Neural cell (in vitro differentiated cells): Measurements from ENCODE around the gene FCN1. TPM values are rescaled to one million over a fixed set of nuclear protein-coding genes. Genes with fewer than 3 reads are reported as not detected.

Source experiments
- H2AFZ ChIP-seq: fragments of 200-600, 300-800 bp; sonication (generic), shearing (Covaris generic); 2 replicates; pipeline ENCODE4 v1.6.0; 2014; ENCODE audit warnings: low read depth, mild to moderate bottlenecking, antibody characterized with exemption, low read length, moderate library complexity
- H3F3A ChIP-seq: fragments of 200-600 bp; shearing (Covaris generic); 2 replicates; pipeline ENCODE4 v1.6.1; 2016; ENCODE audit warnings: mild to moderate bottlenecking, moderate library complexity, mixed read lengths, antibody characterized with exemption, low read length; ENCODE audit not compliant: insufficient read depth, poor library complexity, severe bottlenecking
- H3K27ac ChIP-seq: fragments of 200-600, 300-800 bp; sonication (generic), shearing (Covaris generic); 2 replicates; pipeline ENCODE4 v1.5.1; 2014; ENCODE audit warnings: mild to moderate bottlenecking, low read length, moderate library complexity
- H3K27me3 ChIP-seq: fragments of 300-800, 200-600 bp; sonication (generic), shearing (Covaris generic); 2 replicates; pipeline ENCODE4 v1.6.0; 2014; ENCODE audit warnings: mild to moderate bottlenecking, low read depth, low read length, moderate library complexity; ENCODE audit not compliant: insufficient read depth
- H3K36me3 ChIP-seq: fragments of 300-800, 200-600 bp; sonication (generic), shearing (Covaris generic); 2 replicates; pipeline ENCODE4 v1.5.1; 2014; ENCODE audit warnings: mild to moderate bottlenecking, antibody characterized with exemption, low read length, moderate library complexity; ENCODE audit not compliant: insufficient read depth
- H3K4me2 ChIP-seq: fragments of 300-800, 200-600 bp; sonication (generic), shearing (Covaris generic); 2 replicates; pipeline ENCODE4 v1.6.0; 2014; ENCODE audit warnings: mild to moderate bottlenecking, low read length
- H3K4me3 ChIP-seq: fragments of 300-800, 200-600 bp; sonication (generic), shearing (Covaris generic); 2 replicates; pipeline ENCODE4 v1.5.1; 2014; ENCODE audit warnings: mild to moderate bottlenecking, low read length, moderate library complexity
- H3K79me2 ChIP-seq: fragments of 200-600 bp; shearing (Covaris generic); replicated peaks from 2 replicates; pipeline ENCODE4 v1.6.0; 2014; ENCODE audit warnings: mild to moderate bottlenecking, low read length, moderate library complexity; ENCODE audit not compliant: insufficient read depth
- H3K9ac ChIP-seq: fragments of 300-800, 200-600 bp; sonication (generic), shearing (Covaris generic); 2 replicates; pipeline ENCODE4 v1.6.1; 2016; ENCODE audit warnings: mild to moderate bottlenecking, low read length, mixed read lengths
- H3K9me2 ChIP-seq: fragments of 200-600 bp; shearing (Covaris generic); 2 replicates; pipeline ENCODE4 v1.6.1; 2016; ENCODE audit warnings: mild to moderate bottlenecking, low read length, mixed read lengths; ENCODE audit not compliant: insufficient read depth
- H3K9me3 ChIP-seq: fragments of 200-600, 300-800 bp; sonication (generic), shearing (Covaris generic); 2 replicates; pipeline ENCODE4 v1.6.1; 2016; ENCODE audit warnings: mild to moderate bottlenecking, mixed run types, low read length, moderate library complexity, mixed read lengths
- H4K20me1 ChIP-seq: fragments of 200-600 bp; shearing (Covaris generic); 2 replicates; pipeline ENCODE4 v1.6.1; 2016; ENCODE audit warnings: mild to moderate bottlenecking, mixed run types; ENCODE audit not compliant: insufficient read depth
- CTCF ChIP-seq: fragments of 450-650 bp; IDR thresholded peaks from 2 replicates; pipeline ENCODE4 v1.5.1; 2014; ENCODE audit warnings: antibody characterized with exemption, mild to moderate bottlenecking, moderate library complexity; ENCODE audit not compliant: poor library complexity, severe bottlenecking
- EP300 ChIP-seq: fragments of 450-650 bp; conservative IDR thresholded peaks from 2 replicates; pipeline ENCODE4 v1.6.1; 2014; ENCODE audit warnings: antibody characterized with exemption, mild to moderate bottlenecking, moderate library complexity; ENCODE audit not compliant: poor library complexity, severe bottlenecking
- EZH2 ChIP-seq: fragments of 200-600, 300-800 bp; shearing (Covaris generic), sonication (generic); IDR thresholded peaks from 2 replicates; pipeline ENCODE4 v1.6.1; 2014; ENCODE audit warnings: antibody characterized with exemption, low read length, borderline replicate concordance, mild to moderate bottlenecking; ENCODE audit not compliant: insufficient read depth, poor library complexity, severe bottlenecking
- MXI1 ChIP-seq: fragments of 450-650 bp; conservative IDR thresholded peaks from 2 replicates; pipeline ENCODE4 v1.6.1; 2014; ENCODE audit warnings: antibody characterized with exemption, mild to moderate bottlenecking; ENCODE audit not compliant: poor library complexity, severe bottlenecking
- POLR2AphosphoS5 ChIP-seq: IDR thresholded peaks from 2 replicates; pipeline ENCODE4 v1.6.1; 2012
- RAD21 ChIP-seq: fragments of 450-650 bp; conservative IDR thresholded peaks from 2 replicates; pipeline ENCODE4 v1.6.1; 2014; ENCODE audit warnings: antibody characterized with exemption, mild to moderate bottlenecking, moderate library complexity
- REST ChIP-seq: IDR thresholded peaks from 2 replicates; pipeline ENCODE4 v1.6.1; 2012; ENCODE audit warnings: borderline replicate concordance
- SMC3 ChIP-seq: fragments of 450-650 bp; conservative IDR thresholded peaks from 2 replicates; pipeline ENCODE4 v1.6.1; 2014; ENCODE audit warnings: antibody characterized with exemption, mild to moderate bottlenecking, moderate library complexity; ENCODE audit not compliant: poor library complexity
- TAF1 ChIP-seq: IDR thresholded peaks from 2 replicates; pipeline ENCODE4 v1.6.1; 2012; ENCODE audit warnings: low read depth
- polyA plus RNA-seq: library from polyadenylated mRNA; depleted of rRNA; stranded (reverse); fragments of >200 nt; gene quantifications from 2 replicates; pipeline ENCODE4 v1.2.3, GENCODE V29; 2014

FCN1 gene
- polyA plus RNA-seq, 1 donor from 2014 or later: not detected

- Histone ChIP-seq H3K9me2 (no peaks in the 10 kb centered on the region), H3F3A (no peaks in the 10 kb centered on the region), H2AFZ (no peak overlapping the region), H3K79me2 (no peaks in the 10 kb centered on the region), H3K27ac (no peak overlapping the region), H3K9me3 (no peaks in the 10 kb centered on the region), H3K9ac (no peak overlapping the region), H3K4me2 (no peak overlapping the region), H3K27me3 (no peaks in the 10 kb centered on the region), H3K4me3 (no peak overlapping the region), H3K36me3 (no peaks in the 10 kb centered on the region), H4K20me1 (no peaks in the 10 kb centered on the region)
- TF ChIP-seq CTCF (no peak), POLR2AphosphoS5 (no peak), RAD21 (no peak), SMC3 (no peak), EZH2 (no peak), REST (no peak), TAF1 (no peak), MXI1 (no peak), EP300 (no peak)
These were observed 20.0 kb downstream of the FCN1 start for GRCh38 chr9:134897584-134898170.

- Histone ChIP-seq H3K9me2 (no peaks in the 10 kb centered on the region), H3K4me3 (no peak overlapping the region), H3K27ac (no peak overlapping the region), H3K79me2 (no peaks in the 10 kb centered on the region), H3F3A (no peaks in the 10 kb centered on the region), H3K9ac (no peak overlapping the region), H3K4me2 (no peak overlapping the region), H3K27me3 (no peaks in the 10 kb centered on the region), H3K36me3 (no peaks in the 10 kb centered on the region), H2AFZ (no peak overlapping the region), H4K20me1 (no peaks in the 10 kb centered on the region), H3K9me3 (no peaks in the 10 kb centered on the region)
- TF ChIP-seq RAD21 (no peak), REST (no peak), EZH2 (no peak), TAF1 (no peak), MXI1 (no peak), CTCF (no peak), SMC3 (no peak), POLR2AphosphoS5 (no peak), EP300 (no peak)
These were observed 20.7 kb downstream of the FCN1 start for GRCh38 chr9:134896834-134897583.
